Retinal pigment epithelial cell (primary cell): Measurements from ENCODE around the gene ADAMTS2.

Experiments used
- DNase-seq: peaks from one replicate; pipeline ENCODE4 v3.0.0-alpha.2; 2010; ENCODE audit warnings: low read depth
- H3K4me3 ChIP-seq: 2 replicates; pipeline ENCODE4 v1.5.1; 2011; ENCODE audit warnings: mild to moderate bottlenecking, low read length, control low read depth, moderate library complexity
- CTCF ChIP-seq: conservative IDR thresholded peaks from 2 replicates; pipeline ENCODE4 v1.5.1; 2011; ENCODE audit warnings: low read depth, low read length, control low read depth, inconsistent platforms

The ADAMTS2 gene

GRCh38 chr5:179166886-179167841 lies 178.1 kb downstream of the ADAMTS2 start:
- TF ChIP-seq CTCF: peak; percentile 63
- H3K4me3 ChIP-seq: peak overlapping the region; percentile 13
- no peak for DNase-seq

GRCh38 chr5:179166171-179166885 lies 178.9 kb downstream of the ADAMTS2 start:
- no peak for DNase-seq
- TF ChIP-seq CTCF: no peak
- H3K4me3 ChIP-seq: no peak overlapping the region

GRCh38 chr5:179165421-179166170 lies 179.7 kb downstream of the ADAMTS2 start:
- no peak for DNase-seq
- no peak for TF ChIP-seq CTCF
- H3K4me3 ChIP-seq: no peak overlapping the region

- DNase-seq: no peak
- no peak for TF ChIP-seq CTCF
- no peak overlapping the region for H3K4me3 ChIP-seq
Observed at GRCh38 chr5:179164331-179165311, 180.6 kb downstream of the ADAMTS2 start.

- no peak overlapping the region for H3K4me3 ChIP-seq
- TF ChIP-seq CTCF: no peak
- DNase-seq: no peak
Observed at GRCh38 chr5:179163236-179164155, 181.8 kb downstream of the ADAMTS2 start.
